SK-N-SH (cell line): ENCODE data around the gene ANKRD60. TPM values are rescaled to one million over a fixed set of nuclear protein-coding genes. Genes with fewer than 3 reads are reported as not detected.

ENCODE experiments used
- CTCF ChIA-PET: fragments of 300-600, 350-600 bp; formaldehyde crosslinking; extraction: SDS; loops from one replicate; lab custom pipeline; 2021; lab: Yijun Ruan, JAX
- POLR2A ChIA-PET: fragments of 350-600 bp; sonication (Branson Sonifier 250); formaldehyde crosslinking; extraction: SDS; loops from one replicate; lab custom pipeline; 2020; ENCODE audit warnings: antibody characterized with exemption, inconsistent platforms; lab: Yijun Ruan, JAX
- DNase-seq: peaks from one replicate; pipeline ENCODE4 v3.0.0; 2012
- H2AFZ ChIP-seq: fragments of 200-600 bp; sonication (generic); 2 replicates; pipeline ENCODE4 v1.8.1; 2016; ENCODE audit warnings: antibody characterized with exemption, mild to moderate bottlenecking, low read depth
- H3F3A ChIP-seq: fragments of 200-600 bp; sonication (generic); replicated peaks from 2 replicates; pipeline ENCODE3; 2016; ENCODE audit warnings: antibody characterized with exemption, mild to moderate bottlenecking; ENCODE audit not compliant: insufficient read depth
- H3K27ac ChIP-seq, 2 experiments: fragments of 200-500 bp in 1 of 2; fragments of 200-600 bp in 1 of 2; sonication (Bioruptor generic) in 1 of 2; sonication (generic), shearing (Covaris generic) in 1 of 2; 2 replicates each; pipeline versions ENCODE4 v1.5.1 to v1.6.1; 2014 to 2016; ENCODE audit warnings: low read depth in 2 of 2, inconsistent platforms in 1 of 2, low read length in 1 of 2, mild to moderate bottlenecking in 1 of 2, mixed read lengths in 1 of 2
- H3K27me3 ChIP-seq: fragments of 200-600 bp; sonication (generic), shearing (Covaris generic); 2 replicates; pipeline ENCODE4 v1.6.1; 2016; ENCODE audit warnings: mixed run types; ENCODE audit not compliant: insufficient read depth
- H3K36me3 ChIP-seq, 2 experiments: fragments of 200-500 bp in 1 of 2; fragments of 200-600 bp in 1 of 2; sonication (Bioruptor generic) in 1 of 2; sonication (generic) in 1 of 2; replicated peaks in 1 of 2; 2 replicates each; pipeline versions ENCODE3 to v1.5.1; 2014 to 2016; ENCODE audit warnings: low read length in 1 of 2, mild to moderate bottlenecking in 1 of 2; ENCODE audit not compliant: insufficient read depth in 2 of 2, control insufficient read depth in 1 of 2
- H3K4me1 ChIP-seq, 2 experiments: fragments of 200-500 bp in 1 of 2; fragments of 200-600 bp in 1 of 2; sonication (Bioruptor generic) in 1 of 2; sonication (generic), shearing (Covaris generic) in 1 of 2; 2 replicates each; pipeline versions ENCODE4 v1.5.1 to v1.6.1; 2014 to 2016; ENCODE audit warnings: low read depth in 1 of 2, low read length in 1 of 2, mixed run types in 1 of 2; ENCODE audit not compliant: insufficient read depth in 2 of 2, control insufficient read depth in 1 of 2
- H3K4me2 ChIP-seq: fragments of 200-600 bp; sonication (generic), shearing (Covaris generic); 2 replicates; pipeline ENCODE4 v1.6.1; 2017; ENCODE audit warnings: mixed run types
- H3K4me3 ChIP-seq, 2 experiments: fragments of 200-500 bp in 1 of 2; fragments of 200-600 bp in 1 of 2; sonication (Bioruptor generic) in 1 of 2; sonication (generic), shearing (Covaris generic) in 1 of 2; 2 replicates each; pipeline versions ENCODE4 v1.5.1 to v1.8.1; 2014 to 2016; ENCODE audit warnings: low read depth in 2 of 2, inconsistent platforms in 1 of 2, low read length in 1 of 2, mild to moderate bottlenecking in 1 of 2, mixed read lengths in 1 of 2, moderate library complexity in 1 of 2
- H3K79me2 ChIP-seq: fragments of 200-600 bp; sonication (generic); 2 replicates; pipeline ENCODE4 v1.8.1; 2017; ENCODE audit warnings: mild to moderate bottlenecking; ENCODE audit not compliant: insufficient read depth
- H3K9ac ChIP-seq: fragments of 200-600 bp; sonication (generic); 2 replicates; pipeline ENCODE4 v1.6.1; 2017; ENCODE audit warnings: mixed run types
- H3K9me2 ChIP-seq: fragments of 200-600 bp; sonication (generic); 2 replicates; pipeline ENCODE4 v1.6.1; 2017; ENCODE audit warnings: mixed run types
- H3K9me3 ChIP-seq: fragments of 200-600 bp; sonication (generic); 2 replicates; pipeline ENCODE4 v1.6.1; 2017; ENCODE audit warnings: mixed run types, mild to moderate bottlenecking, moderate library complexity
- H4K20me1 ChIP-seq: fragments of 200-600 bp; sonication (generic); 2 replicates; pipeline ENCODE4 v1.6.1; 2017; ENCODE audit warnings: mild to moderate bottlenecking, mixed run types; ENCODE audit not compliant: insufficient read depth
- EP300 ChIP-seq, 2 experiments: IDR thresholded peaks; 2 replicates each; pipeline versions ENCODE4 v1.4.0 to v1.6.1; 2012; ENCODE audit warnings: borderline replicate concordance in 1 of 2, low read depth in 1 of 2, low read length in 1 of 2
- FOXM1 ChIP-seq: IDR thresholded peaks from 2 replicates; pipeline ENCODE4 v1.4.0; 2012; ENCODE audit warnings: low read depth, mild to moderate bottlenecking
- JUND ChIP-seq: IDR thresholded peaks from 2 replicates; pipeline ENCODE4 v1.4.0; 2012
- MEF2A ChIP-seq: IDR thresholded peaks from 2 replicates; pipeline ENCODE4 v1.4.0; 2012; ENCODE audit warnings: low read depth, borderline replicate concordance
- NFIC ChIP-seq: IDR thresholded peaks from 2 replicates; pipeline ENCODE4 v1.4.0; 2012; ENCODE audit warnings: borderline replicate concordance
- NRF1 ChIP-seq: IDR thresholded peaks from 2 replicates; pipeline ENCODE4 v1.6.1; 2012; ENCODE audit warnings: low read depth, mild to moderate bottlenecking, low read length
- POLR2AphosphoS5 ChIP-seq: IDR thresholded peaks from 2 replicates; pipeline ENCODE4 v1.6.1; 2012; ENCODE audit warnings: low read depth, low read length
- RCOR1 ChIP-seq: fragments of 150-350 bp; IDR thresholded peaks from 2 replicates; pipeline ENCODE4 v1.6.1; 2017; ENCODE audit warnings: antibody characterized with exemption, low read length
- RFX5 ChIP-seq: IDR thresholded peaks from 2 replicates; pipeline ENCODE4 v1.6.1; 2012; ENCODE audit warnings: mild to moderate bottlenecking, improper control_type of control experiment, low read length
- RXRA ChIP-seq: IDR thresholded peaks from 2 replicates; pipeline ENCODE4 v1.4.0; 2012; ENCODE audit warnings: low read depth, mild to moderate bottlenecking, borderline replicate concordance
- TCF12 ChIP-seq: IDR thresholded peaks from 2 replicates; pipeline ENCODE4 v1.4.0; 2012
- YY1 ChIP-seq: IDR thresholded peaks from 2 replicates; pipeline ENCODE4 v1.4.0; 2012; ENCODE audit warnings: low read depth, mild to moderate bottlenecking
- WGBS: methylation state at CpG from one replicate; pipeline ENCODE4 v1.1.6; 2017; ENCODE audit warnings: low lambda C conversion rate; 5-methylcytosine and 5-hydroxymethylcytosine counted together
- polyA plus RNA-seq, 3 experiments: library from polyadenylated mRNA; depleted of rRNA; stranded (reverse); fragments of >200 nt; gene quantifications; 2 replicates each; pipeline ENCODE4 v1.2.3, GENCODE V29; 2012
- TF ChIP-seq, protein P1 (sequence below): fragments of 150-350 bp; IDR thresholded peaks from 2 replicates; pipeline ENCODE4 v1.6.1; 2017; ENCODE audit warnings: antibody characterized with exemption, low read length, low read depth, borderline replicate concordance

ANKRD60 gene
- polyA plus RNA-seq, 1 of the 3 experiments (the other 2 are of a cell fraction) = not detected

- 92% methylated on average over 7 of the region's 7 CpGs for WGBS
- no peak overlapping the region for H3K27ac ChIP-seq
- H3K9me2 ChIP-seq = no peaks in the 10 kb centered on the region
- peaks cover 33 to 44% of the 10 kb centered on the region in 2 experiments for H3K36me3 ChIP-seq
- peaks cover 15% of the 10 kb centered on the region for H3K79me2 ChIP-seq
- no peak overlapping the region for H2AFZ ChIP-seq
- H4K20me1 ChIP-seq = no peaks in the 10 kb centered on the region
- TF ChIP-seq YY1 (no peak), JUND (no peak), RXRA (no peak), EP300 (IDR thresholded peaks at IDR 0.05; ENCODE audit: borderline replicate concordance in 1 of 2, low read depth in 1 of 2, low read length in 1 of 2) (no peak), FOXM1 (no peak), RCOR1 (no peak), POLR2AphosphoS5 (no peak), NRF1 (no peak), RFX5 (no peak), MEF2A (no peak), TCF12 (no peak)
- TF ChIP-seq, protein P1, sequence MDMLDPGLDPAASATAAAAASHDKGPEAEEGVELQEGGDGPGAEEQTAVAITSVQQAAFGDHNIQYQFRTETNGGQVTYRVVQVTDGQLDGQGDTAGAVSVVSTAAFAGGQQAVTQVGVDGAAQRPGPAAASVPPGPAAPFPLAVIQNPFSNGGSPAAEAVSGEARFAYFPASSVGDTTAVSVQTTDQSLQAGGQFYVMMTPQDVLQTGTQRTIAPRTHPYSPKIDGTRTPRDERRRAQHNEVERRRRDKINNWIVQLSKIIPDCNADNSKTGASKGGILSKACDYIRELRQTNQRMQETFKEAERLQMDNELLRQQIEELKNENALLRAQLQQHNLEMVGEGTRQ = no peak
- TF ChIP-seq, all 33 proteins: peak for 0
- H3K4me1 ChIP-seq = peaks cover 0 to 20% of the 10 kb centered on the region in 2 experiments; a peak in 3 of 4 replicates
- no peaks in the 10 kb centered on the region for H3K27me3 ChIP-seq
- ChIA-PET POLR2A (no interaction called here), CTCF (no interaction called here)
- H3K4me2 ChIP-seq = no peak overlapping the region
- DNase-seq = no peak
- H3K9ac ChIP-seq = no peak overlapping the region
- H3K9me3 ChIP-seq = no peaks in the 10 kb centered on the region
- H3F3A ChIP-seq = peaks cover 21% of the 10 kb centered on the region
- no peak overlapping the region for H3K4me3 ChIP-seq
Measured at GRCh38 chr20:58268421-58268821, 40.0 kb upstream of the ANKRD60 start.

GRCh38 chr20:58267389-58268215, 39.1 kb upstream of the ANKRD60 start:
- DNase-seq = no peak
- WGBS = 87% methylated on average over 9 of the region's 9 CpGs
- Histone ChIP-seq H3K27ac (no peak overlapping the region), H3K9me3 (no peaks in the 10 kb centered on the region), H3F3A (peaks cover 18% of the 10 kb centered on the region), H3K79me2 (peaks cover 6% of the 10 kb centered on the region), H3K27me3 (no peaks in the 10 kb centered on the region), H3K4me1 (peaks cover 0 to 17% of the 10 kb centered on the region in 2 experiments; a peak in 3 of 4 replicates), H3K36me3 (peaks cover 35 to 49% of the 10 kb centered on the region in 2 experiments), H2AFZ (no peak overlapping the region), H3K4me2 (no peak overlapping the region), H3K4me3 (no peak overlapping the region), H3K9me2 (no peaks in the 10 kb centered on the region), H3K9ac (no peak overlapping the region), H4K20me1 (no peaks in the 10 kb centered on the region)
- TF ChIP-seq NFIC = no peak
- TF ChIP-seq JUND = no peak
- TF ChIP-seq POLR2AphosphoS5 = no peak
- no peak for TF ChIP-seq NRF1
- no peak for TF ChIP-seq RFX5
- POLR2A ChIA-PET = no interaction called here
- CTCF ChIA-PET = no interaction called here
